ENCODE data around the gene ARFIP1. TPM values are rescaled to one million over a fixed set of nuclear protein-coding genes. Genes with fewer than 3 reads are reported as not detected.
"Not testable (repeated sequence)": the region's sequence is repeated elsewhere in the genome, so short reads cannot be mapped to it uniquely, and the experiment has no call there.

The ARFIP1 gene
- total RNA-seq, 4 donors from 2014 or later = 26.3 to 36.1 (median 30.6) TPM

- H3K27ac ChIP-seq (replicated peaks in 1 of 4) = no peak overlapping the region
- DNase-seq (ENCODE audit: extremely low spot score) = no peak
- TF ChIP-seq POLR2A (IDR thresholded peaks at IDR 0.05; ENCODE audit: low read depth) = no peak
- no peak for TF ChIP-seq EP300 (IDR thresholded peaks at IDR 0.05)
- no peak for TF ChIP-seq CTCF (IDR thresholded peaks at IDR 0.05)
- no peak for TF ChIP-seq POLR2AphosphoS5 (IDR thresholded peaks at IDR 0.05)
Measured at GRCh38 chr4:152763796-152764195, 16.0 kb upstream of the ARFIP1 start.

GRCh38 chr4:152765069-152765737, 14.6 kb upstream of the ARFIP1 start:
- H3K27ac ChIP-seq (replicated peaks in 1 of 4); H3K4me3 ChIP-seq; H3K9me3 ChIP-seq; H3K4me1 ChIP-seq; H3K36me3 ChIP-seq; DNase-seq (ENCODE audit: extremely low spot score); H3K27me3 ChIP-seq; intact Hi-C loops (cut with DNase I): not testable (repeated sequence)
- 91% methylated on average over 27 of the region's 54 CpGs for WGBS

More at GRCh38 chr4:152763796-152764195, 16.0 kb upstream of the ARFIP1 start:
- no peaks in the 10 kb centered on the region for H3K4me1 ChIP-seq
- intact Hi-C loops (cut with DNase I) = no loop called here
- WGBS = 100% methylated on average over 1 of the region's 1 CpG
- no peak overlapping the region for H3K4me3 ChIP-seq
- H3K36me3 ChIP-seq = no peaks in the 10 kb centered on the region
- H3K9me3 ChIP-seq = no peaks in the 10 kb centered on the region
- no peaks in the 10 kb centered on the region for H3K27me3 ChIP-seq

- no peaks in the 10 kb centered on the region for H3K27me3 ChIP-seq
- H3K9me3 ChIP-seq = no peaks in the 10 kb centered on the region
- H3K36me3 ChIP-seq = no peaks in the 10 kb centered on the region
- 75% methylated on average over 3 of the region's 3 CpGs for WGBS
- H3K4me1 ChIP-seq = no peaks in the 10 kb centered on the region
- H3K27ac ChIP-seq (replicated peaks in 1 of 4) = no peak overlapping the region
- no peak overlapping the region for H3K4me3 ChIP-seq
- TF ChIP-seq POLR2A (IDR thresholded peaks at IDR 0.05; ENCODE audit: low read depth) (no peak), POLR2AphosphoS5 (IDR thresholded peaks at IDR 0.05) (no peak), EP300 (IDR thresholded peaks at IDR 0.05) (no peak), CTCF (IDR thresholded peaks at IDR 0.05) (no peak)
- no peak for DNase-seq (ENCODE audit: extremely low spot score)
- intact Hi-C loops (cut with DNase I) = no loop called here
Measured at GRCh38 chr4:152771741-152772533, 7.8 kb upstream of the ARFIP1 start.

GRCh38 chr4:152773339-152773738, 6.4 kb upstream of the ARFIP1 start:
- no peak for DNase-seq (ENCODE audit: extremely low spot score)
- no peak for TF ChIP-seq EP300 (IDR thresholded peaks at IDR 0.05)
- no peak for TF ChIP-seq POLR2AphosphoS5 (IDR thresholded peaks at IDR 0.05)
- TF ChIP-seq CTCF (IDR thresholded peaks at IDR 0.05) = no peak
- TF ChIP-seq POLR2A (IDR thresholded peaks at IDR 0.05; ENCODE audit: low read depth) = no peak
- Histone ChIP-seq H3K27ac (replicated peaks in 1 of 4) (no peak overlapping the region), H3K27me3 (no peaks in the 10 kb centered on the region), H3K36me3 (no peaks in the 10 kb centered on the region), H3K9me3 (no peaks in the 10 kb centered on the region), H3K4me3 (no peak overlapping the region), H3K4me1 (peaks cover 0 to 2% (median under 1%) of the 10 kb centered on the region in 4 donors)
- WGBS = 100% methylated on average over 2 of the region's 2 CpGs
- intact Hi-C loops (cut with DNase I) = no loop called here

- no peak overlapping the region for H3K27ac ChIP-seq (replicated peaks in 1 of 4)
- 63% methylated on average over 1 of the region's 1 CpG for WGBS
Measured at GRCh38 chr4:152773953-152774352, 5.8 kb upstream of the ARFIP1 start.

More at GRCh38 chr4:152773953-152774352, 5.8 kb upstream of the ARFIP1 start:
- H3K4me3 ChIP-seq = no peak overlapping the region
- H3K27me3 ChIP-seq = no peaks in the 10 kb centered on the region
- H3K9me3 ChIP-seq = no peaks in the 10 kb centered on the region
- no peaks in the 10 kb centered on the region for H3K36me3 ChIP-seq
- no peak for DNase-seq (ENCODE audit: extremely low spot score)
- no peak for TF ChIP-seq CTCF (IDR thresholded peaks at IDR 0.05)
- TF ChIP-seq EP300 (IDR thresholded peaks at IDR 0.05) = no peak
- TF ChIP-seq POLR2AphosphoS5 (IDR thresholded peaks at IDR 0.05) = no peak
- intact Hi-C loops (cut with DNase I) = no loop called here
- peaks cover 5 to 8% (median 6%) of the 10 kb centered on the region in 4 donors for H3K4me1 ChIP-seq
